Neural cell (in vitro differentiated cells): ENCODE measurements around the gene ALK.

Source experiments
- EZH2 ChIP-seq: fragments of 200-600, 300-800 bp; shearing (Covaris generic), sonication (generic); IDR thresholded peaks from 2 replicates; pipeline ENCODE4 v1.6.1; 2014; ENCODE audit warnings: antibody characterized with exemption, low read length, borderline replicate concordance, mild to moderate bottlenecking; ENCODE audit not compliant: insufficient read depth, poor library complexity, severe bottlenecking
- MXI1 ChIP-seq: fragments of 450-650 bp; conservative IDR thresholded peaks from 2 replicates; pipeline ENCODE4 v1.6.1; 2014; ENCODE audit warnings: antibody characterized with exemption, mild to moderate bottlenecking; ENCODE audit not compliant: poor library complexity, severe bottlenecking
- POLR2AphosphoS5 ChIP-seq: IDR thresholded peaks from 2 replicates; pipeline ENCODE4 v1.6.1; 2012
- RAD21 ChIP-seq: fragments of 450-650 bp; conservative IDR thresholded peaks from 2 replicates; pipeline ENCODE4 v1.6.1; 2014; ENCODE audit warnings: antibody characterized with exemption, mild to moderate bottlenecking, moderate library complexity
- TF ChIP-seq, protein P1 (sequence below): fragments of 450-650 bp; IDR thresholded peaks from 2 replicates; pipeline ENCODE4 v1.5.1; 2014; ENCODE audit warnings: antibody characterized with exemption, mild to moderate bottlenecking, moderate library complexity; ENCODE audit not compliant: poor library complexity, severe bottlenecking
- TF ChIP-seq, protein P2 (sequence below): IDR thresholded peaks from 2 replicates; pipeline ENCODE4 v1.6.1; 2012; ENCODE audit warnings: borderline replicate concordance

DNA sequence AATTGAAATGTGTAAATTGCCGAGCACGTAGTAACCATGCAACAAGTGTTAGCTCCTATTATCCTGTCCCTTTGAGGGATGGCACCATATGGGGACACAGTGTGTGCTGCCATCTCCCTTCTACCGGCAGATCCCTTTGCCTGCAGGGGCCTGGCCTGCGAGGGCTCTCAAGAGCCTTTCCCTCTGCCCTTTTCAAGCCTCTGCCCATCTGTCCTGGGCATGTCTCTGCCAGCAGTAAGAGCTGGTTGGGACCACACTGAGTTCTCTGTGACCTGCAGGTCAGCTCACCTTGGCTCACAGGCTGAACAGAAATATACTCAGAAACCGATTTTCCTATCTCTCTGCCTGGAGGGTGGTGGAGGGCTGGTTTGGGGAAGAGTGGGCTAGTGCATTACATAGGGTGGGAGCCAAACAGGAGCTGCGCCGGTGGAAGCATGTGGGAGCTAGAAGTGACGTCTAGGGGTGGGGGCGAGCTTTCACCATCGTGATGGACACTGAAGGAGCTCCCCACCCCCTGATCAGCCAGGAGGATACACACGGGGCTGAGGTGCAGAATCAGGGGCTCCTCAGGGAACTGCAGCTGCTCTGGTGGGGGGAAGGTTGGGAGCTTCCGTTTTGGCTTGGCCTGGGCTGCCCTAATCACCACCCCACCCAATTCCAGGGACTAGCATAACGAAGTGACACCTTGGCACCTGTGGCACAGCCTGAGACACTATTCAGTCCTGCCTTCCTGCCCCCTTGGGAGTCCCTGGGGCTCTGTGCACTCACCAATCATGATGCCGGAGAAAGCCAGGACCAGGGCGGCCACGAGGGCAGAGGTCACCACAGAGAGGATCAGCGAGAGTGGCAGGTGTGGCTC lies 696.5 kb downstream of the ALK start:
- TF ChIP-seq RAD21 = no peak
- TF ChIP-seq EZH2 = no peak
- TF ChIP-seq, protein P1, sequence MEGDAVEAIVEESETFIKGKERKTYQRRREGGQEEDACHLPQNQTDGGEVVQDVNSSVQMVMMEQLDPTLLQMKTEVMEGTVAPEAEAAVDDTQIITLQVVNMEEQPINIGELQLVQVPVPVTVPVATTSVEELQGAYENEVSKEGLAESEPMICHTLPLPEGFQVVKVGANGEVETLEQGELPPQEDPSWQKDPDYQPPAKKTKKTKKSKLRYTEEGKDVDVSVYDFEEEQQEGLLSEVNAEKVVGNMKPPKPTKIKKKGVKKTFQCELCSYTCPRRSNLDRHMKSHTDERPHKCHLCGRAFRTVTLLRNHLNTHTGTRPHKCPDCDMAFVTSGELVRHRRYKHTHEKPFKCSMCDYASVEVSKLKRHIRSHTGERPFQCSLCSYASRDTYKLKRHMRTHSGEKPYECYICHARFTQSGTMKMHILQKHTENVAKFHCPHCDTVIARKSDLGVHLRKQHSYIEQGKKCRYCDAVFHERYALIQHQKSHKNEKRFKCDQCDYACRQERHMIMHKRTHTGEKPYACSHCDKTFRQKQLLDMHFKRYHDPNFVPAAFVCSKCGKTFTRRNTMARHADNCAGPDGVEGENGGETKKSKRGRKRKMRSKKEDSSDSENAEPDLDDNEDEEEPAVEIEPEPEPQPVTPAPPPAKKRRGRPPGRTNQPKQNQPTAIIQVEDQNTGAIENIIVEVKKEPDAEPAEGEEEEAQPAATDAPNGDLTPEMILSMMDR = no peak
- TF ChIP-seq, protein P2, sequence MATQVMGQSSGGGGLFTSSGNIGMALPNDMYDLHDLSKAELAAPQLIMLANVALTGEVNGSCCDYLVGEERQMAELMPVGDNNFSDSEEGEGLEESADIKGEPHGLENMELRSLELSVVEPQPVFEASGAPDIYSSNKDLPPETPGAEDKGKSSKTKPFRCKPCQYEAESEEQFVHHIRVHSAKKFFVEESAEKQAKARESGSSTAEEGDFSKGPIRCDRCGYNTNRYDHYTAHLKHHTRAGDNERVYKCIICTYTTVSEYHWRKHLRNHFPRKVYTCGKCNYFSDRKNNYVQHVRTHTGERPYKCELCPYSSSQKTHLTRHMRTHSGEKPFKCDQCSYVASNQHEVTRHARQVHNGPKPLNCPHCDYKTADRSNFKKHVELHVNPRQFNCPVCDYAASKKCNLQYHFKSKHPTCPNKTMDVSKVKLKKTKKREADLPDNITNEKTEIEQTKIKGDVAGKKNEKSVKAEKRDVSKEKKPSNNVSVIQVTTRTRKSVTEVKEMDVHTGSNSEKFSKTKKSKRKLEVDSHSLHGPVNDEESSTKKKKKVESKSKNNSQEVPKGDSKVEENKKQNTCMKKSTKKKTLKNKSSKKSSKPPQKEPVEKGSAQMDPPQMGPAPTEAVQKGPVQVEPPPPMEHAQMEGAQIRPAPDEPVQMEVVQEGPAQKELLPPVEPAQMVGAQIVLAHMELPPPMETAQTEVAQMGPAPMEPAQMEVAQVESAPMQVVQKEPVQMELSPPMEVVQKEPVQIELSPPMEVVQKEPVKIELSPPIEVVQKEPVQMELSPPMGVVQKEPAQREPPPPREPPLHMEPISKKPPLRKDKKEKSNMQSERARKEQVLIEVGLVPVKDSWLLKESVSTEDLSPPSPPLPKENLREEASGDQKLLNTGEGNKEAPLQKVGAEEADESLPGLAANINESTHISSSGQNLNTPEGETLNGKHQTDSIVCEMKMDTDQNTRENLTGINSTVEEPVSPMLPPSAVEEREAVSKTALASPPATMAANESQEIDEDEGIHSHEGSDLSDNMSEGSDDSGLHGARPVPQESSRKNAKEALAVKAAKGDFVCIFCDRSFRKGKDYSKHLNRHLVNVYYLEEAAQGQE = no peak
- no peak for TF ChIP-seq POLR2AphosphoS5
- no peak for TF ChIP-seq MXI1
